Vagina (tissue), 2 donors: ENCODE measurements around the gene BRICD5.

Experiments used
- CTCF ChIP-seq, 3 experiments: fragments of 450-650 bp in 2 of 3; fragments of 200-600 bp in 1 of 3; sonication (generic) in 1 of 3; IDR thresholded peaks; one replicate each; pipeline ENCODE4 v1.5.1; 2017 to 2019; ENCODE audit warnings: antibody characterized with exemption in 3 of 3, mild to moderate bottlenecking in 2 of 3, moderate library complexity in 2 of 3
- POLR2A ChIP-seq, 2 donors: fragments of 450-650 bp; IDR thresholded peaks; one replicate each; pipeline ENCODE4 v1.6.1; 2017; ENCODE audit warnings: antibody characterized with exemption in 2 of 2, mild to moderate bottlenecking in 2 of 2, moderate library complexity in 2 of 2

- no peak for TF ChIP-seq CTCF (IDR thresholded peaks at IDR 0.05)
- no peak for TF ChIP-seq POLR2A (IDR thresholded peaks at IDR 0.05)
Observed at GRCh38 chr16:2171601-2172178, 39.0 kb downstream of the BRICD5 start.
